D721Med (cell line): ENCODE data around the gene RNF148.

Experiments
- DNase-seq: peaks from one replicate; pipeline ENCODE4 v3.0.0; 2011; ENCODE audit warnings: low spot score; ENCODE audit not compliant: insufficient read length
- FAIRE-seq: peaks from 2 replicates; lab custom pipeline; 2011; peaks lifted over from hg19 to GRCh38; lab: Jason Lieb, UNC
- CTCF ChIP-seq: IDR thresholded peaks from 2 replicates; pipeline ENCODE4 v1.5.1; 2012; ENCODE audit warnings: mild to moderate bottlenecking, control low read depth; ENCODE audit not compliant: insufficient read depth; ENCODE audit errors: missing control alignments

Gene RNF148

GRCh38 chr7:122710916-122711315 lies 8.2 kb upstream of the RNF148 start:
- no peak for DNase-seq
- no peak for TF ChIP-seq CTCF
- no peak for FAIRE-seq

GRCh38 chr7:122709930-122710646 lies 7.4 kb upstream of the RNF148 start:
- FAIRE-seq (no peak), DNase-seq (no peak)
- no peak for TF ChIP-seq CTCF

DNA sequence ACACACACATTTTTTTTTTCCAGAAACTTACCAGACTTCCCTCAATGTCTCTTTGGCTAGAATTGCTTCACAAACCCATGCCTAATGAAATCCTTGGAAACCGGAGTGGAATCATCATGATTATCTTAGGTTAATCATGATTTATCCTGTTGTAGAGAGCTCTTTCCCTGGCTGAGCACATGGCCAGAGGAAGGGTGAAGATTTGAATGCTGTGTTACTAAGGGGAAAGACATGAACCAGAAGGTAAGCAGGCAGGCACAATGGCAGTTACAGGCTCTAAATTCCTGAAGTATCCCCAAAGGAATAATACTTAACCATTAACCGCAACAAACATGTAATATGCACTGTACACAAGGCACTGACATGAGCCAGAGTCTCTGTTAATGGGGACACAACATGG lies 4.1 kb upstream of the RNF148 start:
- no peak for FAIRE-seq
- TF ChIP-seq CTCF: no peak

GRCh38 chr7:122699017-122699416 lies 3.7 kb downstream of the RNF148 start, which contains the start of gene RNF133:
TSS of gene RNF133 (minus strand) at chr7:122699117. CDS start at chr7:122698918, 199 bp downstream.
- FAIRE-seq (no peak), DNase-seq (no peak)

More for the DNA sequence above, 4.1 kb upstream of the RNF148 start:
- DNase-seq: no peak

DNA sequence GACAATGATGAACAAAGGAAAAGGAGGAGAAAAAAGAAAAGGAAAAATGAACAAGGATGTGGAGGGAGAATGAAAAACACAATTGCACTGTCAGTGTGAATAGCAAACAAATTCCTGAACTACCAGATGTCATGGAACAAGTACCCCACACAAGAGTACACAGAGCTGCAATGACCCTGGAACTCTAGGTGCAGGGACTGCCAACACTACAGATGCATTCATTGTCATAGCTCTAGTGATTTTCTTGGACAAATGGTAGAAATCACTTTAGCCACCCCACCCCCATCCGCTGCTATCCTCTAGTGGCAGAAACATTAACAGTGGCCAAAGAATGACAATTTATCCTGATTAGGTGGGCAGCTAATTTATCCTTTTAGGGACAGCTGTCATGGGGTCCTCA lies 6.9 kb downstream of the RNF148 start:
- no peak for TF ChIP-seq CTCF
- no peak for FAIRE-seq

More at GRCh38 chr7:122699017-122699416, 3.7 kb downstream of the RNF148 start, which contains the start of gene RNF133:
- TF ChIP-seq CTCF: no peak

DNA sequence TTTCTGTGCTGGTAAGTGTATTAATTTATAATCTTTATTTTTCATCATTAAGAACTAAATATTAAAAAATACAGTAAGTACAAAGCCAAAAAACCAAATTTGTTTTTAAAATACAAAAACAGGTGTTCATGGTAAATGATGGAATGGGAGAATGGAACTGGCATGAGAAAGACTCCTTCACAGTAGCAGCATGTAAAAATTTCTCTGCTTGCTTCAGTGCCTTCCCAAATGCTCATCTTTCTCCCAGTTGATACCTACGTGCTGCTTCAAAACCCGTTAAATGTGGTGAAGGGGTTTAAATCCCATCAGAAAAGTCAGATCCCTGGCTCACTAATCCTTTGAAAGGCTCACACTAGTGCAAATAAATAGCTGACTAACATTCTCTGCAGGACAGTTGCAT lies 8.0 kb downstream of the RNF148 start:
- TF ChIP-seq CTCF: no peak
- FAIRE-seq (no peak), DNase-seq (no peak)

More for the DNA sequence above, 6.9 kb downstream of the RNF148 start:
- DNase-seq: no peak

- no peak for DNase-seq
- FAIRE-seq: no peak
- TF ChIP-seq CTCF: no peak
Measured at GRCh38 chr7:122692769-122693309, 9.9 kb downstream of the RNF148 start.
